GM12892 (cell line): ENCODE results near the gene SORCS1.
A peak's percentile ranks its signal among the peaks of the same experiment; 100 is the strongest.

ENCODE experiments used
- DNase-seq: peaks from one replicate; pipeline ENCODE4 v3.0.0; 2011; ENCODE audit not compliant: insufficient read length
- FAIRE-seq: peaks from 2 replicates; lab custom pipeline; 2011; peaks lifted over from hg19 to GRCh38; lab: Jason Lieb, UNC
- POLR2A ChIP-seq: IDR thresholded peaks from 2 replicates; pipeline ENCODE4 v1.6.1; 2011; ENCODE audit warnings: low read depth, low read length, control low read depth
- POLR2AphosphoS5 ChIP-seq: IDR thresholded peaks from 2 replicates; pipeline ENCODE4 v1.6.1; 2011; ENCODE audit warnings: low read depth, low read length, control low read depth
- TAF1 ChIP-seq: IDR thresholded peaks from 2 replicates; pipeline ENCODE4 v1.6.1; 2011; ENCODE audit warnings: low read depth, mild to moderate bottlenecking, control low read depth, low read length, borderline replicate concordance

Gene SORCS1

DNA sequence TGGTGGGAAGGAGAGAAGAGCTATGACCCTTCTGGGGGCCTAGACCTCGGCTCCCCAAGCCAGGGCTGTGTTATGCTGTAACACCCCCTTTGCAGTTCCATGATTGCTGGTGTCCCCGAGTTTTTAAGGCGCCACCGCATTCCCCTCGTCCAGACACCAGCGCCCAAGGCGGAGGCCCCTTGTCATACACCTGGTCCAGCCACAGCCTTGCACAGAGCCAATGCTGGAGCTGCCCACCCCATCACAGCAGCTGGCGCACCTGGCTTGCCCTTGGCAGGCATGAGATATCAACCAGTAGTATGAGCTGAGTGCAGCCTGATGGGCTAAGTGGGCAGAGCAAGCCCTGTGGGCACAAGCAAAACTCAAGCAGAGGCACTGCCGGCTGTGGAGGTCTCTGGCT, 209.4 kb downstream of the SORCS1 start:
- FAIRE-seq = no peak
- no peak for TF ChIP-seq POLR2A
- TF ChIP-seq TAF1 = no peak
- TF ChIP-seq POLR2AphosphoS5 = no peak

DNA sequence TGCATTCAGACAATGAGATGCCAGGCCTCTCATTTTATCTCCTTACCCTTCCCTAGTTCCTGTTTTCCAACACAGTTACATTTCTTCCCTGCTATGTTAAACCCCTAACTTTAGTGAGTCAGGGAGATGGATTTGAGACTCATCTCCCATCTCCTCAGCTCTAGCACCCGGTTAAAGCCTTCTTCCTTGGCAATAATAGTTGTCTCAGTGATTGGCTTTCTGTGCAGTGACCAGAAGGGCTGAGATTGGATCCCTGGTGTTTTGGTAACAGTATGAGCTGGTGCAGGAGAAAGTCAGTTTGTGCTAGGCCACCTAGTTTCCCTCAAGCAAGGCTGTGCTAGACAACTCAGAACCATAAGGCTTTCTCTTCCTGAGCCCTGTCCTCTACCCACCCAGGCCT, 212.5 kb downstream of the SORCS1 start:
- TF ChIP-seq POLR2AphosphoS5 (no peak), TAF1 (no peak), POLR2A (no peak)
- FAIRE-seq = no peak

More for the DNA sequence above, 209.4 kb downstream of the SORCS1 start:
- DNase-seq = no peak

DNA sequence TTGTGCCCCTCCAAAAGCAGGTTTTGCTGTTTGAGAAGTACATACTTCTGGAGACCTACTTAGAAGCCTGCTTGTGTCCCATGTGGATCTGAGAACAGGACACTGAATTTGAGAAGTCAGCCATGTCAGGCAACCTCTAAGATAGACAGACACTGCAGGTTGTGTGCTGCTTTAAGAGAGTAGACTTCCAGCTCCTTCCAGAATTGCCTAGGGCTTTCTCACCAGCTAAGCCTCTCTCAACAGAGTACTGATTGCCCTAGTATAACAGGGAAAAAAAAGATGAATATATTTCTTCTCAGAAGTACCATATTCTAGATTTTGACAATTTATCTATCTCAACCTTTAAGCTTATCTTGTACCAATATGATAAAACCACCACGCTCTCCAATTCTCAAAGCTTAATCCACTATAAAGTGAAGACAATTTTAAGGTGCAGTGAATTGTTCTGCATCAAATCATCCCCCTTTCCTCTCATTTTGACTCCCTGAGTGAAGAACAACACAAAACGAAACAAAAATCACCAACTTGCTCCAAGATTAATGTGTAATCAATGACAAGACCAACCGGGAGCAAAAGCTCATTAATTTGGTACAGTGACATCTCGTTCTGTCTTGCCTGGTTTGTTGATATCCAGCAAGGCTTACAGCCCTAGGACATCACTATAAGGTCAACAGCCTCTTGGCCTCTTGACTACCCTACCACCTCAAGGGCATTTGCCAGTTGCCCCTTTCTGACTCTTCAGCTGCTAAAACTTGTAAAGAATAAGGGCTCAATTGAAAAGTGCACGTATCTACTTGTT, 214.6 kb downstream of the SORCS1 start:
- FAIRE-seq = no peak

More for the DNA sequence above, 212.5 kb downstream of the SORCS1 start:
- no peak for DNase-seq

DNA sequence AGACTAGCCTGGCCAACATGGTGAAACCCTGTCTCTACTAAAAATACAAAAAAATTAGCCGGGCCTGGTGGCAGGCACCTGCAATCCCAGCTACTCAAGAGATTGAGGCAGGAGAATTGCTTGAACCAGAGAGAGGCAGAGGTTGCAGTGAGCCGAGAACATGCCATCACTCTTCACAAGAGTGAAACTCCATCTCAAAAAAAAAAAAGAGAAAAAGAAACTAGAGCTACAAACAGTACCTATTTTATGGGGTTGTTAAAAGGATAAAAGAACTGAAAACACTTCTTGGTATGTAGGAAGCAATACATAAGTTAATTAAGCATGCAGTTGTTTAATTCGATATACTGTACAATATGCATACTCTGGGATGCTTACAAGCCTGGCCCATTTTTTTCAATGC, 216.9 kb downstream of the SORCS1 start:
- TF ChIP-seq POLR2A = no peak
- no peak for TF ChIP-seq TAF1
- no peak for TF ChIP-seq POLR2AphosphoS5
- no peak for DNase-seq
- no peak for FAIRE-seq

More for the DNA sequence above, 214.6 kb downstream of the SORCS1 start:
- no peak for TF ChIP-seq POLR2A
- DNase-seq = no peak

DNA sequence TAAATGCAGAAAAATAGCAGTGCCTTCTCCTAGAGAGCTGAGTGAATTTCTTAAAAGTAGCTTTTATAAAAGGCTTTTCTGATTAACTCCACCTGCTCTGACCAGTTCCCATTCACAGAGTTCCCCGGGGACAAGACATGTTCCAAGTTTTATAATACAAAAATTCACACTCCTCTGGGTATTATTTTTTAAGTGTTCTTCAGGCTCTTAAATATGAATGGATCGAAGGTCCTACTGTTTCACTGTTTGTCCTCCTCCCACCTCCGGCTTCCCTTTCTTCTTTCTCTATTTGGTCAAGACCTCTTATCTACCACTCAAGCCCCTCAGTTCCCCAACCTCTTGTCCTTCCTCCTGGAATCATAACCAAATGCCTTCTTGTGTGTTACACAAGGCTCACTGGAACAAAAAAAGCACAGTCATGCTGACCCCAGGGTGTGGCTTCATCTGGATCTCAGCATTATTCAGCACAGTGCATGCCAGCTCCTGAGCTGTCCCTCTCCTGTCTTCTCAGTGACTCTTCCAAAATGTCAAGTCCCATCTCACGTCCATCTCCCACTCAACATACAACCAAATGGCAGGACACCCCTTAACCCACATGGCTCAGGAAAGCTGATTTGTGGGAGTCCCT, 222.4 kb downstream of the SORCS1 start:
- no peak for FAIRE-seq
- TF ChIP-seq POLR2A = no peak
- no peak for TF ChIP-seq TAF1
- no peak for TF ChIP-seq POLR2AphosphoS5
- DNase-seq = no peak

DNA sequence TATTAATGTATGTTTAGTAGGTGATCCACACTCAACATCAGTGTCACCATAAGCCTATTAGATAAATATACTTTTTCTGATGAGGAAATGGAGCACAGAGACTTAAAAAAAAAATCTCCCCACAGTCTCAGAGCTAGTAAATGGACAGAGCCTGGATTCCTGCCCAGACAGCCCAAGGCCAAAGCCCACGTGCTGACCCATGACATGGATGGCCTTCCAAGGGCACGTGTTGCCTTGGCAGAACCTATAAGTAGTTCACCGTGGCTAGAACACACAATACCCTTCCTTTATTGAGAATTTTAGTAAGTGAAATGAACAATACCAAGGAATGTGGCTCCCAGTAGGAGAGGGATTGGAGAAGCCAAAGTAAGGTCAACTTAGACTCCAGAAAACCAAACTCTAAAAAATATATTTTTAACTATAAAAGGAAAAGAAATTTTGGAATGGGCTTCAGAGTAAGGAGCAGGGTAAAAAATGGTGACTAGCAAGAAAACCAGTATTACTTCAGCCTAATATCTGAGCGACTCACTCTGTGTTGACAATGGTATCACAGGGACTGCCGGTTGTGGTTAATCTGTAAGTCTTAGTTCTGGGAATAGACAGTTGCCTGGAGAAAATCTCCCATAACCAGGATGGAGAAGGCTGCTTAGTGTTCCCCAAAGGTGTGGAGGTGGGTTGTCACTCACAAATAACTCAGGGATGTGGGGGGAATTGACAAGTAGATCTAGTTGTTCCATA, 223.0 kb downstream of the SORCS1 start:
- TF ChIP-seq POLR2A (no peak), TAF1 (no peak), POLR2AphosphoS5 (no peak)
- FAIRE-seq (no peak), DNase-seq (no peak)

DNA sequence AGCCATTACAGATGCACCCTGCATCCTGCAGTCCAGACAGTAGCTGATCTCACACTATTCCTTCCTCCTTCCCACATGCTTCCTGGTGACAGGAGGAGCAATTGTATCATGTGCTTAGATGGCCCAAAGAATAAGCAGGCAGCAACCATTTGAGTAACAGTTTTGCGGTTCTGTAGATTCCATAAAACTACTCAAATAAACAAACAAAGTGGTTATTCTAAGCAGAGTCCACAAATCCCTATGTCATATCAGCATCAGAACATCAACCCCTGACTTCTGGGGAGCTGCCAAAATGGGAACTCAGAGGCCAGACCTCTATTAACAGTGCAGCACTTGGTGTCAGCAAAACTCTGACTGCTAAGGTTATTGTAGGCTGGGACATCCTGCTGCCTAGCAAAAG, 226.0 kb downstream of the SORCS1 start:
- no peak for DNase-seq
- TF ChIP-seq TAF1 (no peak), POLR2AphosphoS5 (no peak), POLR2A (no peak)
- FAIRE-seq = no peak

DNA sequence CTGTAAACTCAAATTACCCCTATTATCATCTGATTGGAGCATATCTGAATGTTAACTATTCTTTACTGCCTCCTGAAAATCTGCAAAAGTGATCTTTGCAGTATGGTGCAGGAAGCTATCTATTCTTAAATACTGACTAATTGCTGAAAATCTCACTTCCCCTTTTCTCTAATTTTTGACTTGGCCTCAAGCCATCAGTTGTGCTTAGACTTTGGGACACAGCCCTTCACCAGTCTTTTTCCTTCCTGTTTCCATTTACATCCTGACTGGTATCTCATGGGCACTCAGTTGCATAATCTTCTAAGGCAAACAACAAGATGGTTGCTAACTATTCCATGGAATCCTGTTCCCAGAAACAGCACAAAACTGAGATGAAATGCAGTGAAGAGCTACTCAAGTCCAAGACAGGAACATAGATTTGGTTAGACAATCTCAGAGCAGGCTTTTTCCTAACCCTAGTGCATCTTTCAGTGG, 228.5 kb downstream of the SORCS1 start:
- DNase-seq (no peak), FAIRE-seq (peak; percentile 84)
- TF ChIP-seq POLR2A (no peak), POLR2AphosphoS5 (no peak), TAF1 (no peak)

DNA sequence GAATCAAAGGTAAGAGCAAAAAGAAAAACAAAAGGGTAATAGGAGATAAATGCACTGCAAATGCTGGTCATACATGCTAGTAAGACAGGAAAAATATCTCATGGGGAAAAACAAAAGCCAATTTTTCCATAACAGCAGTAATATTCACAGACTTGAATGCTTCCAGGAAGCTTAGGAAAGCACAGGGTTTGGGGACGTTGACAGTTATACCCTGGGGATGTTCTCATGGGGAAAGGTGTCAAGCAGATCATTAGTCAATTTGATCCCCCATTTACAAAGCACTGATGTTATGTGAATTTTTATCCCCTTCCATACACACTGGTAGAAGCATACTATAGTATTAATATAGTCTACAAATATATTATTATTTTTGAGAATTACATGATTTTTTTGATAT, 232.7 kb downstream of the SORCS1 start:
- DNase-seq (no peak), FAIRE-seq (no peak)

DNA sequence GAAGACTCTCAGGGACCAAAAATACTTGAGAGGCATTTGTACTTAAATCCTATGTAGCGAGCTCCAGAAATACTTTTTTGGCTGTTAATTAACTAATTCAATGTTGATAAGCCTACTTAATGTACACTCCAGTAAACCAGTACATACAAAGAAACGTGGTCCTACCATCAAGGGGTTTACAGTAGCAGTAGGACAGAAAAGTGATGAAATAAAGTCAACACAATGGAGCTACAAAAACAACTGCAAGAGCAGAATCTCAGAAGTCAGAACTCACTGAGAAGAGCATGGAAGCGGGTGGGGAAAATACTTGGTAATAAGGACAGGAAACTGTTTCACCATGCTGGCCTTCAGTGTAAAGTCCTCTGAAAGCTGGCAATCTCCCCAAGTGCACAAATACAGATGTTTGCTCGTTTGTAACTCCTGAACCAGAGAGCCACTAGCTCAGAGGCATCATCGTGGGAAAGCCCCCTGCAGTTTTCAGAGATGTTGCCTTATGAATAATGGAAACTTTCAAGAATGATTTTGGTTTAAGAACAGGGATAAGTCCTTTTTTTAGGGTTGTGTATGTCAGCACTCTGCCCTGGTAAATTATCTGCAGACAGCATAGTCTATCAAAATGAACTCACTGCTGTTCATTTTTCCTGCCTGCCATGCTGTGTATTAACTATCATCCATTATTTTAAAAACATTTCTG, 233.2 kb downstream of the SORCS1 start:
- DNase-seq (no peak), FAIRE-seq (peak; percentile 93)
- TF ChIP-seq POLR2A = no peak
- TF ChIP-seq TAF1 = no peak
- TF ChIP-seq POLR2AphosphoS5 = no peak

More for the DNA sequence above, 232.7 kb downstream of the SORCS1 start:
- TF ChIP-seq POLR2AphosphoS5 (no peak), TAF1 (no peak)

DNA sequence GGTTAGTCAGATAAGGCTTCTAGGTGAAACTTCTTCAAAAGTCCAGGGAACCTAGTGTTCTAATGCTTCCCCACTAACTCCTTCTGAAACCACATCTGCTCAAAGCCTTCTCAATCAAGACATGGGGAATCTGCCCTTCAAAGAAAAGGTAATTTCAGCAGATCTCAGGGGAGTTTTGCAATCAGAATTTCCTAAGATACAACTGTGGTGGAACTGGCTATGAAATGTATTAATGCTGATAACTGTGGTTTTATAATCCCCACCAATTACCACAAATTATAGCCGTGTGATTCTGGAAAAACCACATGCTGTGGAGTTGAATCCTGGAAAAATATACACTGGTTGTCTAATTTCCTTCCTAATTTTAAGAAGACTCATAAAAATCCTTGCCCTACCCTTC, 233.8 kb downstream of the SORCS1 start:
- TF ChIP-seq POLR2AphosphoS5 = no peak
- TF ChIP-seq POLR2A = no peak
- no peak for TF ChIP-seq TAF1
- peak; percentile 63 for FAIRE-seq
- no peak for DNase-seq
